ENCODE results near the gene ACBD6. TPM values are rescaled to one million over a fixed set of nuclear protein-coding genes. Genes with fewer than 3 reads are reported as not detected.

Gene ACBD6
- total and polyA plus RNA-seq, 8 donors, result 15.0 to 25.1 (median 18.6) TPM

GRCh38 chr1:180259431-180260338 lies 242.7 kb downstream of the ACBD6 start:
- no peak for ATAC-seq
- H3K27ac ChIP-seq, result no peak overlapping the region
- no peak overlapping the region for H3K4me3 ChIP-seq
- intact Hi-C loops (cut with DNase I), result loop anchor here in 1 of 3 donors (10.0 kb wide), 1 partner anchor 155 kb away; no protein-coding TSS in a partner anchor
- H3K27me3 ChIP-seq, result no peaks in the 10 kb centered on the region
- no peak for TF ChIP-seq CTCF (IDR thresholded peaks at IDR 0.05)
- H3K36me3 ChIP-seq, result no peaks in the 10 kb centered on the region
- peak in 1 of 6 donors; percentile 55 for DNase-seq
- no peaks in the 10 kb centered on the region for H3K9me3 ChIP-seq
- no peak for FAIRE-seq
- 64 to 73% methylated on average over 21 to 22 of the region's 22 CpGs for WGBS, 2 donors
- no peaks in the 10 kb centered on the region for H3K4me1 ChIP-seq

- Histone ChIP-seq H3K4me3 (no peak overlapping the region), H3K27me3 (no peaks in the 10 kb centered on the region), H3K27ac (no peak overlapping the region), H3K36me3 (no peaks in the 10 kb centered on the region), H3K9me3 (no peaks in the 10 kb centered on the region), H3K4me1 (peaks cover 0 to 7% (median 6%) of the 10 kb centered on the region in 3 donors)
- TF ChIP-seq CTCF (IDR thresholded peaks at IDR 0.05), result no peak
- FAIRE-seq (no peak), DNase-seq (peak in 1 of 6 donors; percentile 38), ATAC-seq (no peak)
- intact Hi-C loops (cut with DNase I), result loop anchor here in 1 of 3 donors (10.0 kb wide), 1 partner anchor 156 kb away; no protein-coding TSS in a partner anchor
- WGBS, 2 donors, result 65 to 75% methylated on average over 5 of the region's 5 CpGs
These were observed 243.4 kb downstream of the ACBD6 start for GRCh38 chr1:180258935-180259334.

GRCh38 chr1:180258290-180258689 lies 244.1 kb downstream of the ACBD6 start:
- no peak for TF ChIP-seq CTCF (IDR thresholded peaks at IDR 0.05)
- Histone ChIP-seq H3K27ac (no peak overlapping the region), H3K27me3 (no peaks in the 10 kb centered on the region), H3K36me3 (no peaks in the 10 kb centered on the region), H3K4me3 (no peak overlapping the region), H3K4me1 (peaks cover 0 to 8% (median 6%) of the 10 kb centered on the region in 3 donors), H3K9me3 (no peaks in the 10 kb centered on the region)
- ATAC-seq (no peak), DNase-seq (peak in 1 of 6 donors; percentile 32), FAIRE-seq (no peak)
- 79 to 83% methylated on average over 12 of the region's 12 CpGs for WGBS, 2 donors
- intact Hi-C loops (cut with DNase I), result loop anchor here in 1 of 3 donors (10.0 kb wide), 1 partner anchor 157 kb away; no protein-coding TSS in a partner anchor

GRCh38 chr1:180257486-180257885 lies 244.9 kb downstream of the ACBD6 start:
- Histone ChIP-seq H3K27me3 (no peaks in the 10 kb centered on the region), H3K27ac (no peak overlapping the region), H3K9me3 (no peaks in the 10 kb centered on the region), H3K36me3 (no peaks in the 10 kb centered on the region), H3K4me3 (no peak overlapping the region), H3K4me1 (peaks cover 0 to 8% (median 6%) of the 10 kb centered on the region in 3 donors)
- ATAC-seq, result no peak
- FAIRE-seq, result no peak
- WGBS, 2 donors, result 75 to 86% methylated on average over 8 of the region's 8 CpGs
- intact Hi-C loops (cut with DNase I), result loop anchor here in 1 of 3 donors (10.0 kb wide), 1 partner anchor 157 kb away; no protein-coding TSS in a partner anchor
- no peak for TF ChIP-seq CTCF (IDR thresholded peaks at IDR 0.05)
- peak in 1 of 6 donors; percentile 20 for DNase-seq

Data from pancreas (tissue), 10 donors.